ENCODE data around the gene EZR.

The EZR gene

DNA sequence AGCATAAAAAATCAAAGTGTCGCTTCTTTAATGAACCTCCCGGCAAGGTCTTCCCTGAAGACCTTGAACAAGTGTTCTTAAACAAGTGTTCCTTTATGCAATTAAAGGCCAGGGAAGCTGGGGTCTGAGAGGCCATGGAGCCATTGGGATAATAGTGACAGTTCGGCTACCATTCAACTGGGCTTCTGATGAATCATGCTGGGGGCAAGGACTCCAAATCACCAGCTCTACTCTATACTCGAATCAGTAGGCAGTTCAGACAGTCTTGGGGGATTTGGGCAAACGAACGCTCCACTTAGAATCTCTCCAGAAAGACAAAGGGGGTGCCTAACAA, 34.7 kb upstream of the EZR start (continued):
- TF ChIP-seq, protein P1, sequence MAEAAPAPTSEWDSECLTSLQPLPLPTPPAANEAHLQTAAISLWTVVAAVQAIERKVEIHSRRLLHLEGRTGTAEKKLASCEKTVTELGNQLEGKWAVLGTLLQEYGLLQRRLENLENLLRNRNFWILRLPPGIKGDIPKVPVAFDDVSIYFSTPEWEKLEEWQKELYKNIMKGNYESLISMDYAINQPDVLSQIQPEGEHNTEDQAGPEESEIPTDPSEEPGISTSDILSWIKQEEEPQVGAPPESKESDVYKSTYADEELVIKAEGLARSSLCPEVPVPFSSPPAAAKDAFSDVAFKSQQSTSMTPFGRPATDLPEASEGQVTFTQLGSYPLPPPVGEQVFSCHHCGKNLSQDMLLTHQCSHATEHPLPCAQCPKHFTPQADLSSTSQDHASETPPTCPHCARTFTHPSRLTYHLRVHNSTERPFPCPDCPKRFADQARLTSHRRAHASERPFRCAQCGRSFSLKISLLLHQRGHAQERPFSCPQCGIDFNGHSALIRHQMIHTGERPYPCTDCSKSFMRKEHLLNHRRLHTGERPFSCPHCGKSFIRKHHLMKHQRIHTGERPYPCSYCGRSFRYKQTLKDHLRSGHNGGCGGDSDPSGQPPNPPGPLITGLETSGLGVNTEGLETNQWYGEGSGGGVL (tag by site-specific recombination; IDR thresholded peaks at IDR 0.05) = no peak
- TF ChIP-seq, protein P2, sequence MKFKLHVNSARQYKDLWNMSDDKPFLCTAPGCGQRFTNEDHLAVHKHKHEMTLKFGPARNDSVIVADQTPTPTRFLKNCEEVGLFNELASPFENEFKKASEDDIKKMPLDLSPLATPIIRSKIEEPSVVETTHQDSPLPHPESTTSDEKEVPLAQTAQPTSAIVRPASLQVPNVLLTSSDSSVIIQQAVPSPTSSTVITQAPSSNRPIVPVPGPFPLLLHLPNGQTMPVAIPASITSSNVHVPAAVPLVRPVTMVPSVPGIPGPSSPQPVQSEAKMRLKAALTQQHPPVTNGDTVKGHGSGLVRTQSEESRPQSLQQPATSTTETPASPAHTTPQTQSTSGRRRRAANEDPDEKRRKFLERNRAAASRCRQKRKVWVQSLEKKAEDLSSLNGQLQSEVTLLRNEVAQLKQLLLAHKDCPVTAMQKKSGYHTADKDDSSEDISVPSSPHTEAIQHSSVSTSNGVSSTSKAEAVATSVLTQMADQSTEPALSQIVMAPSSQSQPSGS (tag by site-specific recombination; IDR thresholded peaks at IDR 0.05; ENCODE audit: low read depth) = no peak

DNA sequence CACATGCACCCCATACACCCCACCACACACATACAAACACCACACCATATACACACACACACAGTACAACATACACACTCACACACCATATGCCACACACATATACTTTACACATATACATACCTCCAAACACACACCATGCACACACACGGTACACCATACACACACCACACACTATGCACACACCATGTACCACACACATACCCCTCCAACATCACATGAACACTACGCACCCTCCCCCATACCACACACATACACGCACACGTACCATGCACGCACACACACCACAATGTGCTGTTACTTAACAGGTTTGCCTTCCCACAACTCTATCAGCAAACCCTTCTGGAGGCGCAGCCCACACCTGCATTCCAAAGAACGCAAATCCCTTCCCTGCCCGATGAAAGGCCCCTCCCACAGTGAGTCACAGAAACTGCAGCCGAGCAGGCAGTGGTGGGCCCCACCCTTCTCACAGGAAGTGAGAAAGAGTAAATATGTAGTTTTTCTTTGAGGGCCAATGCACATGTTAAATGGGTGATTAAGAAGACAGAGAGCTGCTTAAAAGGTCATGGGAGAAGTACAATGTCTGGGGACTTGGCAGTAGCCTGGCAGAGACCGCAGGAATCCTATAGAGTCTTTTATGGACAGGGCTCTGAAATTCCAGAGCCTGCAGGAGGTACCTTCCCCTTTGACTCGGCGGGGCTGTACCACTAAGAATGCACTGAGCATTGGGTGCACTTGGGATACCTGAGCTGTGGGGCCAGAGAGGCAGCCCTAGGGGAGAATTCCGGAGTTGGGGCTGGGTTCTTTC, 34.1 kb upstream of the EZR start:
- CTCF ChIA-PET = interaction anchor here (0.7 to 1.5 kb wide), 2 partner anchors 54 to 648 kb away, joined by 3 to 5 read pairs; no protein-coding TSS in a partner anchor
- Histone ChIP-seq H3K4me3 (ENCODE audit: low read depth, low read length) (no peak overlapping the region; the same call in 1 of the 2 replicates), H3K9me3 (ENCODE audit: control insufficient read depth, insufficient read depth, low read depth, low read length) (no peaks in the 10 kb centered on the region), H3K36me3 (ENCODE audit: control insufficient read depth in 2 of 2, insufficient read depth in 1 of 2, low read length in 2 of 2) (no peaks in the 10 kb centered on the region), H3K4me1 (ENCODE audit: control insufficient read depth, insufficient read depth, low read length) (peaks cover 12% of the 10 kb centered on the region), H3K27ac (ENCODE audit: extremely low read depth, low read depth, low read length) (no peak overlapping the region; the same call in 1 of the 2 replicates)
- POLR2A ChIA-PET = interaction anchor here (1.0 to 2.1 kb wide), 7 partner anchors 9 to 146 kb away, joined by 3 to 33 read pairs (median 5); partner anchors contain the start of genes EZR and RSPH3
- peak; percentile 28; the same call in 1 of the 2 replicates for TF ChIP-seq MYNN (tag by site-specific recombination; IDR thresholded peaks at IDR 0.05; ENCODE audit: borderline replicate concordance)
- no peak for TF ChIP-seq CTCF (tag by site-specific recombination; IDR thresholded peaks at IDR 0.05)
- no peak; the same call in 1 of the 2 replicates for TF ChIP-seq ZNF776 (tag by site-specific recombination; IDR thresholded peaks at IDR 0.05; ENCODE audit: borderline replicate concordance)
- peak; percentile 59; the same call in 1 of the 2 replicates for TF ChIP-seq ZNF157 (tag by site-specific recombination; IDR thresholded peaks at IDR 0.05)
- no peak for TF ChIP-seq SCRT1 (tag by site-specific recombination; IDR thresholded peaks at IDR 0.05; ENCODE audit: borderline replicate concordance)
- TF ChIP-seq ZNF747 (tag by site-specific recombination; IDR thresholded peaks at IDR 0.05) = peak; percentile 69; the same call in 1 of the 2 replicates
- TF ChIP-seq, protein P3, sequence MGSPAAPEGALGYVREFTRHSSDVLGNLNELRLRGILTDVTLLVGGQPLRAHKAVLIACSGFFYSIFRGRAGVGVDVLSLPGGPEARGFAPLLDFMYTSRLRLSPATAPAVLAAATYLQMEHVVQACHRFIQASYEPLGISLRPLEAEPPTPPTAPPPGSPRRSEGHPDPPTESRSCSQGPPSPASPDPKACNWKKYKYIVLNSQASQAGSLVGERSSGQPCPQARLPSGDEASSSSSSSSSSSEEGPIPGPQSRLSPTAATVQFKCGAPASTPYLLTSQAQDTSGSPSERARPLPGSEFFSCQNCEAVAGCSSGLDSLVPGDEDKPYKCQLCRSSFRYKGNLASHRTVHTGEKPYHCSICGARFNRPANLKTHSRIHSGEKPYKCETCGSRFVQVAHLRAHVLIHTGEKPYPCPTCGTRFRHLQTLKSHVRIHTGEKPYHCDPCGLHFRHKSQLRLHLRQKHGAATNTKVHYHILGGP (tag by site-specific recombination; IDR thresholded peaks at IDR 0.05) = no peak
- peak; percentile 86; the same call in 1 of the 2 replicates for TF ChIP-seq ZNF792 (tag by site-specific recombination; IDR thresholded peaks at IDR 0.05)
- TF ChIP-seq, protein P4, sequence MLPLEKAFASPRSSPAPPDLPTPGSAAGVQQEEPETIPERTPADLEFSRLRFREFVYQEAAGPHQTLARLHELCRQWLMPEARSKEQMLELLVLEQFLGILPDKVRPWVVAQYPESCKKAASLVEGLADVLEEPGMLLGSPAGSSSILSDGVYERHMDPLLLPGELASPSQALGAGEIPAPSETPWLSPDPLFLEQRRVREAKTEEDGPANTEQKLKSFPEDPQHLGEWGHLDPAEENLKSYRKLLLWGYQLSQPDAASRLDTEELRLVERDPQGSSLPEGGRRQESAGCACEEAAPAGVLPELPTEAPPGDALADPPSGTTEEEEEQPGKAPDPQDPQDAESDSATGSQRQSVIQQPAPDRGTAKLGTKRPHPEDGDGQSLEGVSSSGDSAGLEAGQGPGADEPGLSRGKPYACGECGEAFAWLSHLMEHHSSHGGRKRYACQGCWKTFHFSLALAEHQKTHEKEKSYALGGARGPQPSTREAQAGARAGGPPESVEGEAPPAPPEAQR (tag by site-specific recombination; IDR thresholded peaks at IDR 0.05) = no peak
- TF ChIP-seq, protein P5, sequence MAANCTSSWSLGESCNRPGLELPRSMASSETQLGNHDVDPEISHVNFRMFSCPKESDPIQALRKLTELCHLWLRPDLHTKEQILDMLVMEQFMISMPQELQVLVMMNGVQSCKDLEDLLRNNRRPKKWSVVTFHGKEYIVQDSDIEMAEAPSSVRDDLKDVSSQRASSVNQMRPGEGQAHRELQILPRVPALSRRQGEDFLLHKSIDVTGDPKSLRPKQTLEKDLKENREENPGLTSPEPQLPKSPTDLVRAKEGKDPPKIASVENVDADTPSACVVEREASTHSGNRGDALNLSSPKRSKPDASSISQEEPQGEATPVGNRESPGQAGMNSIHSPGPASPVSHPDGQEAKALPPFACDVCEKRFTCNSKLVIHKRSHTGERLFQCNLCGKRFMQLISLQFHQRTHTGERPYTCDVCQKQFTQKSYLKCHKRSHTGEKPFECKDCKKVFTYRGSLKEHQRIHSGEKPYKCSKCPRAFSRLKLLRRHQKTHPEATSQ (tag by site-specific recombination; IDR thresholded peaks at IDR 0.05) = no peak
- TF ChIP-seq, protein P6, sequence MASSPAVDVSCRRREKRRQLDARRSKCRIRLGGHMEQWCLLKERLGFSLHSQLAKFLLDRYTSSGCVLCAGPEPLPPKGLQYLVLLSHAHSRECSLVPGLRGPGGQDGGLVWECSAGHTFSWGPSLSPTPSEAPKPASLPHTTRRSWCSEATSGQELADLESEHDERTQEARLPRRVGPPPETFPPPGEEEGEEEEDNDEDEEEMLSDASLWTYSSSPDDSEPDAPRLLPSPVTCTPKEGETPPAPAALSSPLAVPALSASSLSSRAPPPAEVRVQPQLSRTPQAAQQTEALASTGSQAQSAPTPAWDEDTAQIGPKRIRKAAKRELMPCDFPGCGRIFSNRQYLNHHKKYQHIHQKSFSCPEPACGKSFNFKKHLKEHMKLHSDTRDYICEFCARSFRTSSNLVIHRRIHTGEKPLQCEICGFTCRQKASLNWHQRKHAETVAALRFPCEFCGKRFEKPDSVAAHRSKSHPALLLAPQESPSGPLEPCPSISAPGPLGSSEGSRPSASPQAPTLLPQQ (tag by site-specific recombination; IDR thresholded peaks at IDR 0.05) = peak; percentile 100
- TF ChIP-seq TCF7L2 (IDR thresholded peaks at IDR 0.05; ENCODE audit: borderline replicate concordance, low read depth, low read length) = no peak
- no peak for TF ChIP-seq IKZF3 (tag by site-specific recombination; IDR thresholded peaks at IDR 0.05)
- peak; percentile 73 for TF ChIP-seq ZEB2 (tag by site-specific recombination; IDR thresholded peaks at IDR 0.05)
- 0 out of 2 replicates have a peak, but pooled peaks have one; percentile 61 for TF ChIP-seq KLF9 (tag by site-specific recombination; IDR thresholded peaks at IDR 0.05; ENCODE audit: low read depth)
- TF ChIP-seq ZNF670 (tag by site-specific recombination; IDR thresholded peaks at IDR 0.05; ENCODE audit: low read depth) = peak; percentile 58; the same call in 1 of the 2 replicates
- peak; percentile 92; the same call in 1 of the 2 replicates for TF ChIP-seq ZBTB7A (tag by site-specific recombination; IDR thresholded peaks at IDR 0.05; ENCODE audit: low read depth)
- TF ChIP-seq BCL11B (tag by site-specific recombination; IDR thresholded peaks at IDR 0.05; ENCODE audit: low read depth) = no peak
- TF ChIP-seq ZNF37A (tag by site-specific recombination; IDR thresholded peaks at IDR 0.05) = no peak
- no peak for TF ChIP-seq HOXA7 (CRISPR knock-in tag; IDR thresholded peaks at IDR 0.05; ENCODE audit: borderline replicate concordance)
- no peak for TF ChIP-seq ZNF140 (tag by site-specific recombination; IDR thresholded peaks at IDR 0.05)
- TF ChIP-seq ZNF16 (tag by site-specific recombination; IDR thresholded peaks at IDR 0.05; ENCODE audit: low read depth) = no peak

All from HEK293 (cell line).